ENCODE data around the gene C1GALT1. TPM values are rescaled to one million over a fixed set of nuclear protein-coding genes. Genes with fewer than 3 reads are reported as not detected.

C1GALT1 gene
- total and polyA plus RNA-seq, 7 donors: 3.9 to 23.3 (median 13.1) TPM

GRCh38 chr7:7274782-7275181 lies 92.4 kb downstream of the C1GALT1 start:
- no peaks in the 10 kb centered on the region for H3K36me3 ChIP-seq (ENCODE audit: insufficient read depth in 1 of 2, low read depth in 1 of 2)
- 50 to 64% (median 63%) methylated on average over 3 of the region's 3 CpGs for WGBS, 3 donors

GRCh38 chr7:7276161-7276560 lies 93.8 kb downstream of the C1GALT1 start:
- ATAC-seq (no peak), DNase-seq (no peak)
- no peaks in the 10 kb centered on the region for H3K4me1 ChIP-seq
- no peaks in the 10 kb centered on the region for H3K36me3 ChIP-seq (ENCODE audit: insufficient read depth in 1 of 2, low read depth in 1 of 2)
- intact Hi-C loops (cut with DNase I): no loop called here
- 24 to 35% (median 27%) methylated on average over 3 of the region's 3 CpGs for WGBS, 3 donors
- TF ChIP-seq, protein P1, sequence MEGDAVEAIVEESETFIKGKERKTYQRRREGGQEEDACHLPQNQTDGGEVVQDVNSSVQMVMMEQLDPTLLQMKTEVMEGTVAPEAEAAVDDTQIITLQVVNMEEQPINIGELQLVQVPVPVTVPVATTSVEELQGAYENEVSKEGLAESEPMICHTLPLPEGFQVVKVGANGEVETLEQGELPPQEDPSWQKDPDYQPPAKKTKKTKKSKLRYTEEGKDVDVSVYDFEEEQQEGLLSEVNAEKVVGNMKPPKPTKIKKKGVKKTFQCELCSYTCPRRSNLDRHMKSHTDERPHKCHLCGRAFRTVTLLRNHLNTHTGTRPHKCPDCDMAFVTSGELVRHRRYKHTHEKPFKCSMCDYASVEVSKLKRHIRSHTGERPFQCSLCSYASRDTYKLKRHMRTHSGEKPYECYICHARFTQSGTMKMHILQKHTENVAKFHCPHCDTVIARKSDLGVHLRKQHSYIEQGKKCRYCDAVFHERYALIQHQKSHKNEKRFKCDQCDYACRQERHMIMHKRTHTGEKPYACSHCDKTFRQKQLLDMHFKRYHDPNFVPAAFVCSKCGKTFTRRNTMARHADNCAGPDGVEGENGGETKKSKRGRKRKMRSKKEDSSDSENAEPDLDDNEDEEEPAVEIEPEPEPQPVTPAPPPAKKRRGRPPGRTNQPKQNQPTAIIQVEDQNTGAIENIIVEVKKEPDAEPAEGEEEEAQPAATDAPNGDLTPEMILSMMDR (IDR thresholded peaks at IDR 0.05): no peak
- H3K27me3 ChIP-seq (ENCODE audit: insufficient read depth in 3 of 3, low read length in 2 of 3): no peaks in the 10 kb centered on the region
- no peak overlapping the region for H3K27ac ChIP-seq
- no peaks in the 10 kb centered on the region for H3K9me3 ChIP-seq
- no peak overlapping the region for H3K4me3 ChIP-seq

More at GRCh38 chr7:7274782-7275181, 92.4 kb downstream of the C1GALT1 start:
- Histone ChIP-seq H3K27me3 (ENCODE audit: insufficient read depth in 3 of 3, low read length in 2 of 3) (no peaks in the 10 kb centered on the region), H3K4me3 (no peak overlapping the region), H3K4me1 (no peaks in the 10 kb centered on the region), H3K27ac (no peak overlapping the region), H3K9me3 (no peaks in the 10 kb centered on the region)
- TF ChIP-seq, protein P1 (IDR thresholded peaks at IDR 0.05): no peak
- ATAC-seq (no peak), DNase-seq (no peak)
- intact Hi-C loops (cut with DNase I): no loop called here

DNA sequence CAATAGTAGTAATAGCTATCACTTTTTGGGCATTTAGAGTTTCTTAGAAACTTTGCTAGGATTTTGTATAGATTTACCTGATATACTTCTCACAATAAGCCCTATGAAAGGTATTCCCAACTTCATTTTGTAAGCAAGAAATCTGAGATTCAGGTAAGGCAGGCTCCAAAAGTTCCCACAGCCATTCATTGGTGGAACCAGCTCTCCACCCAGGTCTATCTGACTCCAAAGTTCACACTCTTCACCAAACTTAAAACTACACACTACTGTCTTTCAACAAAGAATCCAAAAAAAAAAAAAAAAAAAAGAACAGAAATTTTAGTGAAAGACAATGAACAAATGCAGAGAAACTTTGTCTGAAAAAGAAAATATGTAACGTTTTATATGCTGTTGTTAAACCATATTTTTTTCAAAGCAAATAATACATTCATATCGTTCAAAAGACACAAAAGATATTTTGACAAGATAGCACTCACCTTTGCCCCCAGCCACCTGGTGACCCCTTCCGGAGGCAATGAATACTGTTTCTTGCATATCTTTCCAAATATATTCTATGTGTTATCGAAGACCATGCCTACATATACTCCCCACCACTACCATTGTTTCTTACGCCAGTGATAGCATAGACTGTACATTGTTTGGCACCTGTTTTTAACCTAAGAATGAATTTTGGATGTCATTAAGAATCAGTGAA lies 108.2 kb downstream of the C1GALT1 start:
- Histone ChIP-seq H3K27ac (no peak overlapping the region), H3K4me3 (no peak overlapping the region), H3K9me3 (peaks cover 7% of the 10 kb centered on the region), H3K36me3 (ENCODE audit: insufficient read depth in 1 of 2, low read depth in 1 of 2) (no peaks in the 10 kb centered on the region), H3K27me3 (ENCODE audit: insufficient read depth in 3 of 3, low read length in 2 of 3) (no peaks in the 10 kb centered on the region), H3K4me1 (no peaks in the 10 kb centered on the region)
- TF ChIP-seq, protein P1 (IDR thresholded peaks at IDR 0.05): no peak
- DNase-seq: no peak
- intact Hi-C loops (cut with DNase I): no loop called here
- ATAC-seq: no peak
- 59 to 89% (median 75%) methylated on average over 5 of the region's 5 CpGs for WGBS, 3 donors

- ATAC-seq: no peak
- DNase-seq: no peak
- Histone ChIP-seq H3K4me3 (no peak overlapping the region), H3K4me1 (no peaks in the 10 kb centered on the region), H3K27me3 (ENCODE audit: insufficient read depth in 3 of 3, low read length in 2 of 3) (no peaks in the 10 kb centered on the region), H3K9me3 (no peaks in the 10 kb centered on the region), H3K36me3 (ENCODE audit: insufficient read depth in 1 of 2, low read depth in 1 of 2) (no peaks in the 10 kb centered on the region), H3K27ac (no peak overlapping the region)
- intact Hi-C loops (cut with DNase I): no loop called here
- WGBS, 3 donors: 87 to 89% (median 87%) methylated on average over 4 of the region's 4 CpGs
- TF ChIP-seq, protein P1 (IDR thresholded peaks at IDR 0.05): no peak
Observed at GRCh38 chr7:7292085-7292484, 109.7 kb downstream of the C1GALT1 start.

- intact Hi-C loops (cut with DNase I): no loop called here
- 54 to 74% (median 66%) methylated on average over 5 of the region's 5 CpGs for WGBS, 3 donors
- TF ChIP-seq, protein P1 (IDR thresholded peaks at IDR 0.05): no peak
- Histone ChIP-seq H3K9me3 (no peaks in the 10 kb centered on the region), H3K4me1 (no peaks in the 10 kb centered on the region), H3K36me3 (ENCODE audit: insufficient read depth in 1 of 2, low read depth in 1 of 2) (no peaks in the 10 kb centered on the region), H3K27ac (no peak overlapping the region), H3K27me3 (ENCODE audit: insufficient read depth in 3 of 3, low read length in 2 of 3) (no peaks in the 10 kb centered on the region), H3K4me3 (no peak overlapping the region)
- DNase-seq: no peak
- no peak for ATAC-seq
Observed at GRCh38 chr7:7292608-7293007, 110.3 kb downstream of the C1GALT1 start.
